ENCODE data around the gene ACAD11. TPM values are rescaled to one million over a fixed set of nuclear protein-coding genes. Genes with fewer than 3 reads are reported as not detected.

Gene ACAD11
- total RNA-seq, 1 experiment from 2014 or later = 15.4 TPM

- TF ChIP-seq, protein P1, sequence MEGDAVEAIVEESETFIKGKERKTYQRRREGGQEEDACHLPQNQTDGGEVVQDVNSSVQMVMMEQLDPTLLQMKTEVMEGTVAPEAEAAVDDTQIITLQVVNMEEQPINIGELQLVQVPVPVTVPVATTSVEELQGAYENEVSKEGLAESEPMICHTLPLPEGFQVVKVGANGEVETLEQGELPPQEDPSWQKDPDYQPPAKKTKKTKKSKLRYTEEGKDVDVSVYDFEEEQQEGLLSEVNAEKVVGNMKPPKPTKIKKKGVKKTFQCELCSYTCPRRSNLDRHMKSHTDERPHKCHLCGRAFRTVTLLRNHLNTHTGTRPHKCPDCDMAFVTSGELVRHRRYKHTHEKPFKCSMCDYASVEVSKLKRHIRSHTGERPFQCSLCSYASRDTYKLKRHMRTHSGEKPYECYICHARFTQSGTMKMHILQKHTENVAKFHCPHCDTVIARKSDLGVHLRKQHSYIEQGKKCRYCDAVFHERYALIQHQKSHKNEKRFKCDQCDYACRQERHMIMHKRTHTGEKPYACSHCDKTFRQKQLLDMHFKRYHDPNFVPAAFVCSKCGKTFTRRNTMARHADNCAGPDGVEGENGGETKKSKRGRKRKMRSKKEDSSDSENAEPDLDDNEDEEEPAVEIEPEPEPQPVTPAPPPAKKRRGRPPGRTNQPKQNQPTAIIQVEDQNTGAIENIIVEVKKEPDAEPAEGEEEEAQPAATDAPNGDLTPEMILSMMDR (IDR thresholded peaks at IDR 0.05) = no peak
- H3K36me3 ChIP-seq (ENCODE audit: control insufficient read depth, insufficient read depth, low read length) = no peaks in the 10 kb centered on the region; the same call in 1 of the 2 replicates
- in situ Hi-C loops (cut with HindIII; ENCODE audit: low pct_unique_long_range_greater_than_20kb, low sequenced_read_pairs) = no loop called here
- intact Hi-C loops (cut with micrococcal nuclease; ENCODE audit: unreplicated experiment) = no loop called here
- no peak overlapping the region for H3K27ac ChIP-seq (ENCODE audit: low read length)
- no peaks in the 10 kb centered on the region for H3K9me3 ChIP-seq (ENCODE audit: control insufficient read depth, insufficient read depth, low read depth, low read length)
- ChIA-PET POLR2A (no interaction called here), CTCF (no interaction called here)
- no peak for DNase-seq (ENCODE audit: low read depth, low spot score)
- BruUV-seq (replicated peaks) = no TSS peak
- H3K27me3 ChIP-seq (ENCODE audit: control insufficient read depth, insufficient read depth, low read length) = no peaks in the 10 kb centered on the region
- H3K4me3 ChIP-seq (ENCODE audit: low read depth in 2 of 2, low read length in 2 of 2) = no peak overlapping the region
- H3K4me1 ChIP-seq (ENCODE audit: control insufficient read depth, insufficient read depth, low read length) = no peaks in the 10 kb centered on the region
- ATAC-seq = no peak
These were observed 22.0 kb downstream of the ACAD11 start for GRCh38 chr3:132637590-132637989.

- Histone ChIP-seq H3K9me3 (ENCODE audit: control insufficient read depth, insufficient read depth, low read depth, low read length) (no peaks in the 10 kb centered on the region), H3K4me1 (ENCODE audit: control insufficient read depth, insufficient read depth, low read length) (no peaks in the 10 kb centered on the region), H3K27ac (ENCODE audit: low read length) (no peak overlapping the region), H3K4me3 (ENCODE audit: low read depth in 2 of 2, low read length in 2 of 2) (no peak overlapping the region), H3K27me3 (ENCODE audit: control insufficient read depth, insufficient read depth, low read length) (no peaks in the 10 kb centered on the region), H3K36me3 (ENCODE audit: control insufficient read depth, insufficient read depth, low read length) (no peaks in the 10 kb centered on the region; the same call in 1 of the 2 replicates)
- no peak for DNase-seq (ENCODE audit: low read depth, low spot score)
- POLR2A ChIA-PET = no interaction called here
- TF ChIP-seq SIN3A (IDR thresholded peaks at IDR 0.05; ENCODE audit: borderline replicate concordance, insufficient read depth, low read depth, low read length) (no peak), TCF7L2 (IDR thresholded peaks at IDR 0.05; ENCODE audit: low read depth, low read length) (no peak), POLR2AphosphoS5 (IDR thresholded peaks at IDR 0.05; ENCODE audit: low read depth, low read length) (no peak)
- TF ChIP-seq, protein P2, sequence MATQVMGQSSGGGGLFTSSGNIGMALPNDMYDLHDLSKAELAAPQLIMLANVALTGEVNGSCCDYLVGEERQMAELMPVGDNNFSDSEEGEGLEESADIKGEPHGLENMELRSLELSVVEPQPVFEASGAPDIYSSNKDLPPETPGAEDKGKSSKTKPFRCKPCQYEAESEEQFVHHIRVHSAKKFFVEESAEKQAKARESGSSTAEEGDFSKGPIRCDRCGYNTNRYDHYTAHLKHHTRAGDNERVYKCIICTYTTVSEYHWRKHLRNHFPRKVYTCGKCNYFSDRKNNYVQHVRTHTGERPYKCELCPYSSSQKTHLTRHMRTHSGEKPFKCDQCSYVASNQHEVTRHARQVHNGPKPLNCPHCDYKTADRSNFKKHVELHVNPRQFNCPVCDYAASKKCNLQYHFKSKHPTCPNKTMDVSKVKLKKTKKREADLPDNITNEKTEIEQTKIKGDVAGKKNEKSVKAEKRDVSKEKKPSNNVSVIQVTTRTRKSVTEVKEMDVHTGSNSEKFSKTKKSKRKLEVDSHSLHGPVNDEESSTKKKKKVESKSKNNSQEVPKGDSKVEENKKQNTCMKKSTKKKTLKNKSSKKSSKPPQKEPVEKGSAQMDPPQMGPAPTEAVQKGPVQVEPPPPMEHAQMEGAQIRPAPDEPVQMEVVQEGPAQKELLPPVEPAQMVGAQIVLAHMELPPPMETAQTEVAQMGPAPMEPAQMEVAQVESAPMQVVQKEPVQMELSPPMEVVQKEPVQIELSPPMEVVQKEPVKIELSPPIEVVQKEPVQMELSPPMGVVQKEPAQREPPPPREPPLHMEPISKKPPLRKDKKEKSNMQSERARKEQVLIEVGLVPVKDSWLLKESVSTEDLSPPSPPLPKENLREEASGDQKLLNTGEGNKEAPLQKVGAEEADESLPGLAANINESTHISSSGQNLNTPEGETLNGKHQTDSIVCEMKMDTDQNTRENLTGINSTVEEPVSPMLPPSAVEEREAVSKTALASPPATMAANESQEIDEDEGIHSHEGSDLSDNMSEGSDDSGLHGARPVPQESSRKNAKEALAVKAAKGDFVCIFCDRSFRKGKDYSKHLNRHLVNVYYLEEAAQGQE (IDR thresholded peaks at IDR 0.05; ENCODE audit: insufficient read depth in 1 of 2, low read depth in 2 of 2, low read length in 1 of 2) = no peak
- TF ChIP-seq, protein P1 (IDR thresholded peaks at IDR 0.05) = no peak
- intact Hi-C loops (cut with micrococcal nuclease; ENCODE audit: unreplicated experiment) (no loop called here), in situ Hi-C loops (cut with HindIII; ENCODE audit: low pct_unique_long_range_greater_than_20kb, low sequenced_read_pairs) (no loop called here)
- no peak for ATAC-seq
- CTCF ChIA-PET = no interaction called here
- BruUV-seq (replicated peaks) = no TSS peak
These were observed 24.6 kb downstream of the ACAD11 start for GRCh38 chr3:132635052-132635451.

GRCh38 chr3:132630612-132631011, 29.0 kb downstream of the ACAD11 start:
- BruUV-seq (replicated peaks) = no TSS peak
- DNase-seq (ENCODE audit: low read depth, low spot score) = no peak
- intact Hi-C loops (cut with micrococcal nuclease; ENCODE audit: unreplicated experiment) = no loop called here
- Histone ChIP-seq H3K36me3 (ENCODE audit: control insufficient read depth, insufficient read depth, low read length) (no peaks in the 10 kb centered on the region; the same call in 1 of the 2 replicates), H3K9me3 (ENCODE audit: control insufficient read depth, insufficient read depth, low read depth, low read length) (no peaks in the 10 kb centered on the region), H3K4me3 (ENCODE audit: low read depth in 2 of 2, low read length in 2 of 2) (no peak overlapping the region), H3K27me3 (ENCODE audit: control insufficient read depth, insufficient read depth, low read length) (no peaks in the 10 kb centered on the region), H3K4me1 (ENCODE audit: control insufficient read depth, insufficient read depth, low read length) (no peaks in the 10 kb centered on the region), H3K27ac (ENCODE audit: low read length) (no peak overlapping the region)
- in situ Hi-C loops (cut with HindIII; ENCODE audit: low pct_unique_long_range_greater_than_20kb, low sequenced_read_pairs) = no loop called here
- ATAC-seq = no peak
- ChIA-PET POLR2A (no interaction called here), CTCF (no interaction called here)
- TF ChIP-seq, protein P1 (IDR thresholded peaks at IDR 0.05) = no peak
- TF ChIP-seq TCF7L2 (IDR thresholded peaks at IDR 0.05; ENCODE audit: low read depth, low read length) (no peak), SIN3A (IDR thresholded peaks at IDR 0.05; ENCODE audit: borderline replicate concordance, insufficient read depth, low read depth, low read length) (no peak), POLR2AphosphoS5 (IDR thresholded peaks at IDR 0.05; ENCODE audit: low read depth, low read length) (no peak)
- TF ChIP-seq, protein P2 (IDR thresholded peaks at IDR 0.05; ENCODE audit: insufficient read depth in 1 of 2, low read depth in 2 of 2, low read length in 1 of 2) = no peak
